GM21528 (cell line): ENCODE data around the gene GRK4.
"Not testable (repeated sequence)": the region's sequence is repeated elsewhere in the genome, so short reads cannot be mapped to it uniquely, and the experiment has no call there.

Experiments used
- ATAC-seq: cut with Tn5 transposase; IDR thresholded peaks from one replicate; pipeline ENCODE4 v1.9.1; 2021; ENCODE audit warnings: mild to moderate bottlenecking, moderate library complexity; ENCODE audit not compliant: unreplicated experiment, low FRiP score

GRK4 gene

GRCh38 chr4:2963175-2963965 is at the start of gene GRK4, which contains the start of gene NOP14:
GRK4 (plus strand) TSS chr4:2963571; CDS start chr4:2964071, 500 bp downstream.
NOP14 (minus strand) TSS chr4:2963406; CDS start chr4:2963319, 87 bp downstream.
- peak; percentile 87 for ATAC-seq

- ATAC-seq = peak; percentile 55
Observed at GRCh38 chr4:2914256-2915126, 48.9 kb upstream of the GRK4 start.

GRCh38 chr4:2915789-2916188 is 47.6 kb upstream of the GRK4 start:
- no peak for ATAC-seq

GRCh38 chr4:2916696-2917095 is 46.7 kb upstream of the GRK4 start:
- ATAC-seq = not testable (repeated sequence)

GRCh38 chr4:2918300-2918699 is 45.1 kb upstream of the GRK4 start:
- not testable (repeated sequence) for ATAC-seq

GRCh38 chr4:2918714-2919113 is 44.7 kb upstream of the GRK4 start:
- ATAC-seq = not testable (repeated sequence)

- not testable (repeated sequence) for ATAC-seq
Observed at GRCh38 chr4:2922453-2923101, 40.8 kb upstream of the GRK4 start.

GRCh38 chr4:2923141-2923551 is 40.2 kb upstream of the GRK4 start:
- no peak for ATAC-seq

- no peak for ATAC-seq
Observed at GRCh38 chr4:2923668-2924173, 39.6 kb upstream of the GRK4 start.

- no peak for ATAC-seq
Observed at GRCh38 chr4:2924286-2924685, 39.1 kb upstream of the GRK4 start.

GRCh38 chr4:2924765-2925301 is 38.5 kb upstream of the GRK4 start:
- ATAC-seq = no peak

- no peak for ATAC-seq
Observed at GRCh38 chr4:2925496-2925895, 37.9 kb upstream of the GRK4 start.

- ATAC-seq = no peak
Observed at GRCh38 chr4:2925931-2926860, 37.2 kb upstream of the GRK4 start.

- ATAC-seq = no peak
Observed at GRCh38 chr4:2927016-2927695, 36.2 kb upstream of the GRK4 start.

GRCh38 chr4:2927696-2928075 is 35.7 kb upstream of the GRK4 start:
- no peak for ATAC-seq

- ATAC-seq = no peak
Observed at GRCh38 chr4:2928242-2929176, 34.9 kb upstream of the GRK4 start.

GRCh38 chr4:2929469-2929868 is 33.9 kb upstream of the GRK4 start:
- no peak for ATAC-seq
